HCT116 (cell line): ENCODE measurements around the gene PSD. TPM values are rescaled to one million over a fixed set of nuclear protein-coding genes. Genes with fewer than 3 reads are reported as not detected.

ENCODE experiments used
- ATAC-seq: fragments of 200-7000 bp; cut with Tn5 transposase; 2 replicates; pipeline ENCODE4 v1.9.1; 2020; ENCODE audit warnings: mild to moderate bottlenecking, moderate library complexity
- BruUV-seq: library from RNA; stranded (reverse); fragments of 400-500 nt; replicated peaks from 2 replicates; lab custom pipeline; 2021; lab: Mats Ljungman, UMichigan
- CTCF ChIA-PET: fragments of 300-600 bp; sonication (Branson Sonifier 250); formaldehyde crosslinking; loops from one replicate; lab custom pipeline; 2021; ENCODE audit warnings: antibody characterized with exemption; lab: Charles Lee
- POLR2A ChIA-PET: fragments of 300-600, 350-600 bp; sonication (Branson Sonifier 250); formaldehyde crosslinking; loops from one replicate; lab custom pipeline; 2021; ENCODE audit warnings: antibody characterized with exemption; lab: Charles Lee
- RAD21 ChIA-PET, 2 experiments: fragments of 300-600 bp; sonication (Branson Sonifier 250); formaldehyde crosslinking; loops; one replicate each; lab custom pipeline; 2023; ENCODE audit warnings: low total read pairs in 2 of 2; ENCODE audit not compliant: uncharacterized antibody in 2 of 2, unreplicated experiment in 2 of 2, low non-redundant PET in 1 of 2; lab: Charles Lee
- DNase-seq: peaks from one replicate; pipeline ENCODE4 v3.0.0-alpha.2; 2010; ENCODE audit warnings: low read depth, low spot score
- H2AFZ ChIP-seq: fragments of 200-600 bp; shearing (Covaris generic), sonication (generic); 2 replicates; pipeline ENCODE4 v1.6.1; 2017; ENCODE audit warnings: low read depth, mixed run types, mixed read lengths, antibody characterized with exemption, low read length; ENCODE audit not compliant: poor library complexity, severe bottlenecking
- H3K27ac ChIP-seq: 2 replicates; pipeline ENCODE4 v1.5.1; 2012; ENCODE audit warnings: low read depth, low read length
- H3K27me3 ChIP-seq: fragments of 200-600 bp; sonication (generic); 2 replicates; pipeline ENCODE4 v1.6.1; 2016; ENCODE audit warnings: mixed run types, low read length, mixed read lengths; ENCODE audit not compliant: insufficient read depth
- H3K36me3 ChIP-seq, 2 experiments: fragments of 200-500 bp in 1 of 2; fragments of 200-600 bp in 1 of 2; sonication (Bioruptor generic) in 1 of 2; sonication (generic) in 1 of 2; 2 replicates each; pipeline versions ENCODE4 v1.5.1 to v1.6.1; 2014 to 2016; ENCODE audit warnings: low read length in 2 of 2, inconsistent platforms in 1 of 2, mixed read lengths in 1 of 2, mixed run types in 1 of 2; ENCODE audit not compliant: insufficient read depth in 2 of 2, control insufficient read depth in 1 of 2
- H3K4me1 ChIP-seq, 2 experiments: fragments of 200-600 bp in 1 of 2; sonication (generic) in 1 of 2; 2 replicates each; pipeline versions ENCODE4 v1.5.1 to v1.6.1; 2012 to 2017; ENCODE audit warnings: low read length in 2 of 2, inconsistent platforms in 1 of 2, mild to moderate bottlenecking in 1 of 2, mixed read lengths in 1 of 2, mixed run types in 1 of 2, moderate library complexity in 1 of 2; ENCODE audit not compliant: insufficient read depth in 2 of 2, control insufficient read depth in 1 of 2
- H3K4me2 ChIP-seq: fragments of 200-600 bp; sonication (generic); 2 replicates; pipeline ENCODE4 v1.6.1; 2017; ENCODE audit warnings: mixed run types, low read length, mixed read lengths
- H3K4me3 ChIP-seq, 2 experiments: fragments of 200-600 bp in 1 of 2; sonication (generic) in 1 of 2; replicated peaks in 1 of 2; 2 replicates each; pipeline ENCODE4 v1.5.1; 2011 to 2016; ENCODE audit warnings: low read length in 2 of 2, control low read depth in 1 of 2, low read depth in 1 of 2, mild to moderate bottlenecking in 1 of 2, mixed read lengths in 1 of 2, mixed run types in 1 of 2
- H3K79me2 ChIP-seq: fragments of 200-600 bp; sonication (generic); 2 replicates; pipeline ENCODE4 v1.6.1; 2017; ENCODE audit warnings: mild to moderate bottlenecking, mixed run types, low read length, moderate library complexity, mixed read lengths; ENCODE audit not compliant: insufficient read depth
- H3K9ac ChIP-seq: fragments of 200-600 bp; sonication (generic); 2 replicates; pipeline ENCODE4 v1.6.1; 2016; ENCODE audit warnings: low read length, mixed read lengths
- H3K9me2 ChIP-seq: fragments of 200-600 bp; sonication (generic), shearing (Covaris generic); 2 replicates; pipeline ENCODE4 v1.6.1; 2017; ENCODE audit warnings: mixed run types, mild to moderate bottlenecking, moderate library complexity; ENCODE audit not compliant: insufficient read depth
- H3K9me3 ChIP-seq, 2 experiments: fragments of 200-500 bp in 1 of 2; fragments of 200-600 bp in 1 of 2; sonication (Bioruptor generic) in 1 of 2; sonication (generic) in 1 of 2; 2 replicates each; pipeline ENCODE4 v1.6.1; 2014 to 2017; ENCODE audit warnings: low read length in 2 of 2, mixed read lengths in 2 of 2, inconsistent platforms in 1 of 2, low read depth in 1 of 2, mild to moderate bottlenecking in 1 of 2, mixed run types in 1 of 2, moderate library complexity in 1 of 2; ENCODE audit not compliant: control insufficient read depth in 1 of 2, insufficient read depth in 1 of 2
- H4K20me1 ChIP-seq: fragments of 200-600 bp; sonication (generic), shearing (Covaris generic); 2 replicates; pipeline ENCODE4 v1.6.1; 2017; ENCODE audit warnings: mixed run types, mild to moderate bottlenecking, moderate library complexity; ENCODE audit not compliant: insufficient read depth
- CTCF ChIP-seq, 3 experiments: fragments of 200-600 bp in 1 of 3; sonication (generic) in 1 of 3; IDR thresholded peaks in 2 of 3; conservative IDR thresholded peaks in 1 of 3; 2 replicates each; pipeline ENCODE4 v1.5.1; 2012 to 2017; ENCODE audit warnings: low read depth in 2 of 3, low read length in 2 of 3, antibody characterized with exemption in 1 of 3, borderline replicate concordance in 1 of 3, control low read depth in 1 of 3, mild to moderate bottlenecking in 1 of 3, mixed read lengths in 1 of 3, mixed run types in 1 of 3, moderate library complexity in 1 of 3; ENCODE audit not compliant: insufficient read depth in 1 of 3
- EGR1 ChIP-seq: IDR thresholded peaks from 2 replicates; pipeline ENCODE4 v1.6.1; 2012; ENCODE audit warnings: low read depth
- FOSL1 ChIP-seq: IDR thresholded peaks from 2 replicates; pipeline ENCODE4 v1.6.1; 2012; ENCODE audit warnings: low read depth
- POLR2AphosphoS5 ChIP-seq: IDR thresholded peaks from 2 replicates; pipeline ENCODE4 v1.6.1; 2011; ENCODE audit warnings: mild to moderate bottlenecking, low read depth, low read length, moderate library complexity
- REST ChIP-seq: IDR thresholded peaks from 2 replicates; pipeline ENCODE4 v1.6.1; 2012; ENCODE audit warnings: low read depth
- SRF ChIP-seq: IDR thresholded peaks from 2 replicates; pipeline ENCODE4 v1.6.1; 2012; ENCODE audit warnings: low read depth
- YY1 ChIP-seq: IDR thresholded peaks from 2 replicates; pipeline ENCODE4 v1.6.1; 2011; ENCODE audit warnings: low read length, low read depth, moderate library complexity, mild to moderate bottlenecking; ENCODE audit not compliant: insufficient replicate concordance; ENCODE audit errors: extremely low read depth
- ZNF274 ChIP-seq: fragments of 200-500 bp; sonication (Bioruptor generic); IDR thresholded peaks from 2 replicates; pipeline ENCODE4 v1.6.1; 2014; ENCODE audit warnings: mild to moderate bottlenecking, low read depth, low read length, inconsistent platforms
- intact Hi-C: fragments of 100-400 bp; cut with micrococcal nuclease; formaldehyde crosslinking; loops from 2 replicates; pipeline ENCODE4 v1.10.0; 2022
- total RNA-seq: library from RNA; stranded (reverse); gene quantifications from one replicate; pipeline ENCODE4 v1.2.1, GENCODE V29; 2021; ENCODE audit not compliant: unreplicated experiment

The PSD gene
- total RNA-seq, 1 experiment from 2014 or later = 9.7 TPM

DNA sequence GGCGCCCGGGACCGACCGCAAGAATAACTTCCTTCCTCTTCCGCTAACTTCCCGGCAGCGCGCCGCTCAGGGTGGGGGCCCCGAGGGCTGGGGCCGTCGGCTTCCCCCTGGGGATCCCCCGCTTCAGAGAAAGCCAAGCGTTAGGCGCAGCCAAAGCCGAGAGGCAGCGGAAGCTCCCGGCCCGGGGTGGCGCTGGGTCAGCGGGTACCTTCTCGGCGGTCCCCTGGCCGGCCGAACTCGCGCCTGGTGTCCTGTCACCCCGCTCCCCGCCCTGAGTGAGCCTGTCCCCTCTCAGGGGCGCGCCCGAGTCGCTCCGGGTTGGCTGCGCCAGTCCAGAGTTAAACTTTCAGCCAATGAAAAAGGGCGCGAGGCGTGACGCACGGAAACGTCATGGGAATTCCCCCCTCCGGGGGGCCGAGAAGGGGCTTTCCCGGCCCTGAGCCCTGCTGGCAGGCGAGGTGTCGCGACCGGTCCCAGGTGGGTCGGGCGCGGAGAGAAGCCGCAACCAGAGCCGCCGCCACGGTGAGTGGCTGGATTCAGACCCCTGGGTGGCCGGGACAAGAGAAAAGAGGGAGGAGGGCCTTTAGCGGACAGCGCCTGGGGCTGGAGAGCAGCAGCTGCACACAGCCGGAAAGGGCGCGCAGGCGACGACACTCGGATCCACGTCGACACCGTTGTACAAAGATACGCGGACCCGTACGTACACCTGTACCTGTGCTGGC, 24.3 kb downstream of the PSD start:
- H3K9me3 ChIP-seq = no peaks in the 10 kb centered on the region
- peak overlapping the region; percentile 99 for H3K4me2 ChIP-seq
- H3K9me2 ChIP-seq = no peaks in the 10 kb centered on the region
- H4K20me1 ChIP-seq = no peaks in the 10 kb centered on the region
- peaks cover 6 to 11% of the 10 kb centered on the region in 2 experiments; a peak in 3 of 4 replicates for H3K36me3 ChIP-seq
- peaks cover 13% of the 10 kb centered on the region; the same call in 1 of the 2 replicates for H3K79me2 ChIP-seq
- ChIA-PET RAD21 (interaction anchor here (0.9 to 2.2 kb wide), 3 partner anchors 27 to 225 kb away, joined by 3 to 7 read pairs (median 6); partner anchors contain the start of genes CUEDC2 (in 1 of the 2) and FBXL15 (in 1 of the 2)), POLR2A (interaction anchor here (0.6 to 2.8 kb wide), 5 partner anchors 11 to 270 kb away, joined by 3 to 14 read pairs (median 9); no protein-coding TSS in a partner anchor), CTCF (interaction anchor here (0.7 to 9.3 kb wide), 14 partner anchors 8 to 225 kb away, joined by 3 to 154 read pairs (median 12); partner anchors contain the start of genes ELOVL3 and FBXL15)
- ATAC-seq = peak; percentile 88
- no peaks in the 10 kb centered on the region for H3K27me3 ChIP-seq
- H3K4me1 ChIP-seq = peaks cover 16 to 58% of the 10 kb centered on the region in 2 experiments
- peak overlapping the region; percentile 75 to 92 for H3K4me3 ChIP-seq
- no TSS peak for BruUV-seq
- peak; percentile 95 for DNase-seq
- peak overlapping the region; percentile 77 for H3K27ac ChIP-seq
- TF ChIP-seq REST = no peak
- peak; percentile 74 for TF ChIP-seq POLR2AphosphoS5
- no peak for TF ChIP-seq FOSL1
- TF ChIP-seq CTCF (IDR thresholded peaks at IDR 0.05 in 2 of 3, conservative IDR thresholded peaks at IDR 0.05 in 1 of 3; ENCODE audit: borderline replicate concordance in 1 of 3, insufficient read depth in 1 of 3, low read depth in 2 of 3, low read length in 2 of 3) = no peak; a peak in 1 of 6 replicates
- no peak for TF ChIP-seq ZNF274
- TF ChIP-seq YY1 = peak; percentile 3
- no peak for TF ChIP-seq EGR1
- TF ChIP-seq SRF = no peak
- H2AFZ ChIP-seq = peak overlapping the region; percentile 47
- peak overlapping the region; percentile 91 for H3K9ac ChIP-seq
- intact Hi-C loops = loop anchor here (1.0 to 2.0 kb wide), 7 partner anchors 28 to 225 kb away; partner anchors contain the start of genes ACTR1A and C10orf95
